ENCODE results near the gene TEX14. TPM values are rescaled to one million over a fixed set of nuclear protein-coding genes. Genes with fewer than 3 reads are reported as not detected.

The TEX14 gene
- total RNA-seq, 2 donors from 2014 or later = 0.92 TPM; not detected in 1

DNA sequence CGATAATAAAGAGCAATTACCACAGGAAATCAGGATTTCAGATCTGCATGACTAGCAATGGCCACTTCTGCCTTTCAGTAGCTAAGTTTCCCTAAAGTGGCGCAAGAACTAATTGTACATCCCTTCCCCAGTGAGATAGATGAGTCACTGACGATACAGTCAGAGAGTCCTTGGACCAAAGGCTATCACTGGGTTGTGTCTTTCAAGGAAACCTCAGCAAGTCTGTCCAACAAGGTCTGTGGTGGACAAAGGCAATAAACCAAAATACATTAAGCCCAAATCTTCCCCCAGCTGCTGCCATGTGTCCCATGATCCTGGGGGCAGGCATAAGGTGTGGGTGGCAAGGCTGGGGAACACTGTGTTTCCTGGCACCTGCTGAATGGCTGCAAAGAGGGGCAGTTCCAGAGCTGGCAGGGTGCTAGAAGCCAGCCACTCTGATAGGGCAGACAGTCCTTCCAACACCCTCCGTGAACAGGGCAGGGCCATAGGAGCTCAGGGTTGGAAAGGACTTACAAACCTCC is 156.9 kb downstream of the TEX14 start:
- ATAC-seq (ENCODE audit: insufficient number of reproducible peaks, low FRiP score, low read depth) (no peak), DNase-seq (ENCODE audit: low spot score) (no peak)
- Histone ChIP-seq H3K36me3 (no peaks in the 10 kb centered on the region), H3K4me1 (ENCODE audit: control insufficient read depth in 1 of 2, low read depth in 2 of 2) (peaks cover 0 to 30% of the 10 kb centered on the region in 2 donors), H3K27me3 (replicated peaks; ENCODE audit: insufficient read depth) (no peaks in the 10 kb centered on the region), H3K27ac (no peak overlapping the region), H3K4me3 (no peak overlapping the region), H3K9me3 (no peaks in the 10 kb centered on the region)
- TF ChIP-seq CTCF (IDR thresholded peaks at IDR 0.05) = no peak

DNA sequence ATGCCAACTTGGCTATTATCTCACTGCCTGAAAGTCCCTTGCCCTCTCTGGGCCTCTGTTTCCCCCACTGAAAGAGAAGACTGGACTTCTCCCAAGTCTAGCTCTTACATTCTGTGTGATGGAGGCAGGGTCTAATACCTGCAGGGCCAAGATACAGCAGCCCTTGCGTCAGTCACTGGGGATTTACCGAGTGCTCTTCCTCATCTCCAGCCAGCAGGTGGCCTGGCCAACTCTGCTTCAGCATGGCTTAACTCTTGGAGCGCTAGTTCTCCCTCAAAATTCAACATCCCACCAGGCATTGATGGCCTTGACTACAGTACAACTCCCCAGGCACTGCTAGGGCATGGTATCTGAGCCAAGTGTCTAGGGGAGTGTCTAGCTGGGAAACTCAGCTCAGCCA is 157.5 kb downstream of the TEX14 start:
- no peak overlapping the region for H3K4me3 ChIP-seq
- no peaks in the 10 kb centered on the region for H3K27me3 ChIP-seq (replicated peaks; ENCODE audit: insufficient read depth)
- no peak for DNase-seq (ENCODE audit: low spot score)
- ATAC-seq (ENCODE audit: insufficient number of reproducible peaks, low FRiP score, low read depth) = no peak
- H3K27ac ChIP-seq = no peak overlapping the region
- H3K4me1 ChIP-seq (ENCODE audit: control insufficient read depth in 1 of 2, low read depth in 2 of 2) = peaks cover 0 to 33% of the 10 kb centered on the region in 2 donors
- H3K9me3 ChIP-seq = no peaks in the 10 kb centered on the region
- TF ChIP-seq CTCF (IDR thresholded peaks at IDR 0.05) = no peak
- H3K36me3 ChIP-seq = no peaks in the 10 kb centered on the region

DNA sequence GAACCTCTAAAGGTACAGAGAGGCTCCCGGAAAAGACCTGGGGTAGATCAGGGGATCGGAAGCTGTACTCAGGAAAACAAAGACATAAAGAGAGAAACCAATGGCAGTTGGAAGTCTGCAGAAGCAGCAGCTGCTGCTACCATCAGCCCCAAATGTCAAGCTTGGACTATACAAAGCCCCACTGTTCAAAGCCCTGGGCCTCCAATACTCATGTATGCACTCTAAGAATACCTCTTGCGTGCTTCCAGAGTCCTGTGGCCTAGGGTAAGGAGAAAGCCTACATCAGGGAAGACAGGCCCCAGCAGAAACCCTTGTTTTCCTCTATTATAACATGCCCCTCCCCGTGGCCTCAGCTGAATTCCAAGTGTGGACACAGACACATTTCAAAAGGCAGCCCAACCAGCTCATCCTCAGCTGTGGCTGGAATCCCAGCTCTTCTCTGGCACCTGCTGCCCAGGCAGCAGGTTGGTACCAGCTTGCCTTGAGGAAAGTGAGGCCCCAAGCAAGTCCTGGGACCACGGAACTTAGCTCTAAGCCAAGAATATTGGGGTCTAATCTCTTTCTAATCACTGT is 158.1 kb downstream of the TEX14 start:
- no peak for TF ChIP-seq CTCF (IDR thresholded peaks at IDR 0.05)
- ATAC-seq (ENCODE audit: insufficient number of reproducible peaks, low FRiP score, low read depth) = no peak

GRCh38 chr17:58532555-58532951 is 159.3 kb downstream of the TEX14 start:
- Histone ChIP-seq H3K36me3 (no peaks in the 10 kb centered on the region), H3K4me3 (peak overlapping the region; percentile 80), H3K9me3 (no peaks in the 10 kb centered on the region), H3K4me1 (ENCODE audit: control insufficient read depth in 1 of 2, low read depth in 2 of 2) (peaks cover 4 to 45% of the 10 kb centered on the region in 2 donors), H3K27me3 (replicated peaks; ENCODE audit: insufficient read depth) (no peaks in the 10 kb centered on the region), H3K27ac (peak overlapping the region; percentile 58 to 75)
- DNase-seq (ENCODE audit: low spot score) = no peak
- no peak for TF ChIP-seq CTCF (IDR thresholded peaks at IDR 0.05)
- ATAC-seq (ENCODE audit: insufficient number of reproducible peaks, low FRiP score, low read depth) = no peak

More for the DNA sequence above, 158.1 kb downstream of the TEX14 start:
- H3K27me3 ChIP-seq (replicated peaks; ENCODE audit: insufficient read depth) = no peaks in the 10 kb centered on the region
- H3K4me1 ChIP-seq (ENCODE audit: control insufficient read depth in 1 of 2, low read depth in 2 of 2) = peaks cover 0 to 33% of the 10 kb centered on the region in 2 donors
- no peaks in the 10 kb centered on the region for H3K9me3 ChIP-seq
- no peak overlapping the region for H3K27ac ChIP-seq
- no peaks in the 10 kb centered on the region for H3K36me3 ChIP-seq
- H3K4me3 ChIP-seq = no peak overlapping the region
- DNase-seq (ENCODE audit: low spot score) = no peak

DNA sequence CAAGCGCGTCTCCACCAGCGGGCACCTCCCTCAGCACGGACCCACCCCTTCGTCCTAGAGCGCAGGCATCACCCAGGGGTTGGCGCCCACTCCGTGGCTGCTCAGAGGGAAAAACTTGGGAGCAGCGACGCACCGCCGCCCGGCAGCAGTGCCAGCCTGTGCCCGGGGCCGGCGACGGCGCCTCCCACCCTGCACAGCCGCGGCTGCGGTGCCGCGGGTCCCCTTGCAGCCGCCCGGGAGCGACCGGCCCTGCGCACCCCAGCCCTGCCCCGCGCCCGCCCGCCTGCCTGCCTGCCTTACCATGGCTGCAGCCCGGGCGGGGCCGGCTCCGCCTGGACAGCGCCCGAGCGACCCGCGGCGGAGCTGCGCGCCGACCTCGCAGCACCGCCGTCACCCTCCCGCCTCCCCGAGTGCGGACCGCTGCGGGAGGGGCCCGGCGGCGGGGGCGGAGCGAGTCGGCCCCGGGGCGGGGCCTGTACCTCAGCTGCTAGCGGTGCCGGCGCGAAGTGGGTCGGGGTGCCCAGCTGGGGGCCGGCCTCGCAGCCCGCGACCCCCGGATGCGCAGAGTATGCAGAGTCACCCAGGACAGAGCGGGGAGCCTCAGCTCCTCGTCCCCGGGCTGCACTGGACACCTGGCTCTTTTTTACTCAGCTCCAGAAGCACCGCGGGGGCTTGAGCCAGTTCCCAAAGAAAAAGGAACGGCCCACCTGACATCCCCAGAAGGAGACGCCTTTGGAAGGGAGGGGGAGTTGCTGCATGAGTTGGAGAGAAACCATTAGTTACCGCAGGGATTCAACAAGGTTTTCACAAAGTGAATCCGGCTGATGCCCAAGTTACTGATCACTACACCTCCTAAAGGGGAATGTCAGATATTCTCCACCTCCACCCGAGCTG is 159.9 kb downstream of the TEX14 start:
- Histone ChIP-seq H3K9me3 (no peaks in the 10 kb centered on the region), H3K4me1 (ENCODE audit: control insufficient read depth in 1 of 2, low read depth in 2 of 2) (peaks cover 8 to 51% of the 10 kb centered on the region in 2 donors), H3K27ac (peak overlapping the region; percentile 58 to 75), H3K36me3 (no peaks in the 10 kb centered on the region), H3K27me3 (replicated peaks; ENCODE audit: insufficient read depth) (no peaks in the 10 kb centered on the region), H3K4me3 (peak overlapping the region; percentile 80)
- ATAC-seq (ENCODE audit: insufficient number of reproducible peaks, low FRiP score, low read depth) = peak; percentile 68
- DNase-seq (ENCODE audit: low spot score) = no peak
- no peak for TF ChIP-seq CTCF (IDR thresholded peaks at IDR 0.05)

Measured in thoracic aorta (tissue), 2 donors.